HG02610 (cell line): ENCODE measurements around the gene ERBB4.

Experiments
- ATAC-seq: cut with Tn5 transposase; IDR thresholded peaks from one replicate; pipeline ENCODE4 v1.9.1; 2021; ENCODE audit warnings: mild to moderate bottlenecking, moderate library complexity; ENCODE audit not compliant: unreplicated experiment

Gene ERBB4

DNA sequence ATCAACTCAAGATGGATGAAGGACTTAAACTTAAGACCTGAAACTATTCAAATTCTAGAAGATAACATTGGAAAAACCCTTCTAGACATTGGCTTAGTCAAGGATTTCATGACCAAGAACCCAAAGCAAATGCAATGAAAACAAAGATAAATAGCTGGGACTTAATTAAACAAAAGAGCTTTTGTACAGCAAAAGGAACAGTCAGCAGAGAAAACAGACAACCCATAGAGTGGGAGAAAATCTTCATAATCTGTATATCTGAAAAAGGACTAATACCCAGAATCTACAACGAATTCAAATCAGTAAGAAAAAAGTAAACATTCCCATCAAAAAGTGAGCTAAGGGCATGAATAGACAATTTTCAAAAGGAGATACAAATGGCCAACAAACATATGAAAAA is 171.2 kb downstream of the ERBB4 start:
- no peak for ATAC-seq

DNA sequence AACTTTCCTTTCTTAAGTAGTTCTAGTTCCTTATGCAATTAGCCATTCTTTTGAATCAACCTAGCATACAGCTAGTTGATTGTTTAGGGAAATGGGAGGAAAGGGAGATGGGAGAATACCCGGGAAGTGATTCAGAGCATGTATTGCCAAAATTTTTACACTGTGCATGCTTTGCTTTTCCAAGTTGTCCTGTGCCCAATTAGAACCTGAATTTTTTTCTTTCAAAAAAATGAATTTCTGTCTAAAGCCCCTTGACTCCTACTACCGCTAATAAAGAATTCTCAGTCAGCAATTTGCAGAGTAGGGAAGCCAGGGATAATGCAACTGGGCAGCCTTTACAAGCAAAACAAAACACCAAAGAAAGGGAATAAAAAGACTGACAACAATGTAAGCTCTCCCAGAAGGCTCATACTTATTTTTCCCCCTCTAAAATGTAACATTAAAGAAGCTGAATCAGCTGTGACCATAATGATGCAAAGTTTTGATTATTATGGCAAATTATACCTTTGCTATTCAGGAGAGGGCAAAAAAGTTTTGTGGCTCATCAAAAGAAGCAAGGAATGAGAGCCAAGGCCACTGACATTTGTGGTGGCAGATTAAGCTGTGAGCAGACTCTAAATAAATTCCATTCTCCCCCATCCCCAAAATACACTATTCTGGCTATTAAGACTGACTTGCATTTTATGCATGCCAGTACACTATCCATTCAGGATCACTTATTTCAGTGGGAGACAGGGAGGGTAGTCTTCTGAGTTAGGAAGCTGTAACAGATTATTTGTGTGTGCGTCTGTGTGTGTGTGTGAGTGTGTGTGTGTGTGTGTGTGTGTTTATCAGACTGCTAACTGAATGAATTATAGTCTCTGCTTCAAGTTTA is 174.3 kb downstream of the ERBB4 start:
- ATAC-seq, result no peak

DNA sequence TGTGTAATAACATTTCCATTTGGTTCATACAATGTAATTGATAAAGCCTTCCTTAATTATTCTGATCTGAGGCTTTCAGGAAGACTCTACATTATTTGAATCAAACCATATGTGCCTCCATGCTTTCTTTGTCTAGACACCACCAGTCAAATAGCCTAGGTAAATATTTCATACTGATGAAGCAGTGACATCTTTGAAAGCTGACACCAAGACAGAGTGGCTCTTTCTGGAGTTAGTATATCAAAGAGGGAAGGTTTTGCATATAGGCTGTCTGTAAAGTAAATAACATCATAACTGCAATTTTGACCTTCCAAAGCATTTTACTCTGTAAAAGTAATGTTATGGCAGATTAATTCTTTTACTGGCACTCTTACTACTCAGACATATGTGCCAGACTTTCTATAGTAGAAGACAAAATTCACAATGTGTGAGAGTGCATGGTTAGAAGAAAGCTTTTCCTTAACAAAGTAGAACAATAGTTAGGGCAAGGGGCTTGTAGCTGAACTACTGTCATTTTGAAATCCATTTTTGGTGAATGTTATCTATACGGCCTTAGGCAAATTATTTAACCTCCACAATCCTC is 177.3 kb downstream of the ERBB4 start:
- ATAC-seq, result no peak

DNA sequence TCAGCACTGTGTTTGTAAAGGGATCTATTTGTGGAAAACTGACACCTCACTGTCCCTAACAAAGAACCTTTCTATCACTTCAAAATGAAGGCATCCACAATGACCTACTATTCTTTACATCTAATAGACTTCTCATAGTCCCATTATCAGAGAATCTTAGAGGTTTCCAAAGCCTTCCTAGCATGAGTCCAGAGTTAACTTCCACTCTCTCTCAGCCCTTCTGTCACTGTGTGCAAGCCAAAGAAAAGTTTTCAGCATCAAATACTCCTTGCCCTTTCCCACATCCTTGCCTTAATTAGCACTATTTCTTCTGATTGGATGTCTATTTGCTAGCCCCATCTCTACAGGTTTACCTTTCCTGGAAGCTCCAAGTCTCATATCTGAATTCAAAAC is 178.5 kb downstream of the ERBB4 start:
- no peak for ATAC-seq

DNA sequence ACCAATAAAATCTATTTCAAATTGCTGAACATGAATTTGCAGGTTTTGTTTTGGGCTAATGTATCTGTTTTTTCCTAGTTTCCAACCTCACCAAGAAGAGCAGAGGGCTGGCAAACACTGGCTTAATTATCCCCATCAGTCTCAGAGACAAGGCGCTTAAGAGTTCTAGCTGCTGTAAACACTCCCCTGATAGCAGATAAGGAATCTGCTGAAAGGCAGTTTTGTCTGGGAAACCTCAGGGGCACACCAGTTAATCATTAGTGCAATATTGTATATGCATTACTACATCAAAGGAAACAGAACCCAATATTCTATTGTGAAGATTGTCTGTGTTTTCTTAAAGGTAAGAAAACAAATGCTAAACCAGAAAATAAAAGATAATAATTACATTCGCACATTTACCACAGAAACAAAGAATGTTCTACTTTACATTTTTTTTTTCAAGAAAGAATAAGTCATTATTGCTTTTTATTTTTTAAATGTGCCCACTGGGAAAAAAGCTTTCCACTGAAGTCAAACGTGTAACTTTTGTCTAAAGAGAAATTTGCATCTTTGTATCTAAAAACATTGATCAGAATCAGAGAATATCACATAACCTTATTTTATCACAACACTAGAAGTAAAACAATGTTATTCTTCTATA is 179.1 kb downstream of the ERBB4 start:
- no peak for ATAC-seq

DNA sequence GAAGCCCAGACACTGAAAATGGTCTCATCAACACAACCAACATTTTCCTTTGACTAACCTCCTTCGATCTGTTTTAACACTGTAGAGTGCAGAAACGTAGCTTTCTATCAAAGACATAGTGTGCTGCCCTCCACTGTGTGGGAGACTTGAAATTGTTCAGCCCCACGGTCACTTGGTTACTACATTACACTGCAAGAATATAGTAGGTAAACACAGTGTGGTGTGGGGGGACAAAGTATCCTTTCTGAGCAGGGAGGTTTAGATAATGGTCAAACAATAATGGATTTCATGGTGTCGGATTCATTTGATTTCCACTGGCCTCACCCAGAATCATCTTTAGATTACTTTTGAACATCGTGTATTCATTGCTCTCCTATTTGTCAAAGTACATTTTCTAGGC is 181.0 kb downstream of the ERBB4 start:
- no peak for ATAC-seq

DNA sequence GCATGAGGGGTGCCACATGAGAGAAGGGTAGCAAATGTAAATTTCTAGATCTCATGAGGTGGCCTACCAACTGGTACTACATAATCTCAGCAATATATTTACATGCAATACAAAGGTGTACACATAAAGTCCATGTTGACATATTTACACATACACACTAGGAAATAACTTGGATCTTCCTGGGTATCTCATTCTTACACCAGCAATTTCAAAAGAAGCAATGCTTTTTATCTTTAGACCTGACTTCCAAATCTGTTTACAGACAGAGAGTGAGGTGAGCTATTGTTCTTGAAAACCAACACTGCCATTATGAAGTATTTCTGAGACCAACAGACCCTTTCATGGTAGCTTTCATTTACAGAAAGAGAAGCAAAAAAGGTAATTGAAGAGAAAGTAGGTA is 184.2 kb downstream of the ERBB4 start:
- ATAC-seq, result no peak

DNA sequence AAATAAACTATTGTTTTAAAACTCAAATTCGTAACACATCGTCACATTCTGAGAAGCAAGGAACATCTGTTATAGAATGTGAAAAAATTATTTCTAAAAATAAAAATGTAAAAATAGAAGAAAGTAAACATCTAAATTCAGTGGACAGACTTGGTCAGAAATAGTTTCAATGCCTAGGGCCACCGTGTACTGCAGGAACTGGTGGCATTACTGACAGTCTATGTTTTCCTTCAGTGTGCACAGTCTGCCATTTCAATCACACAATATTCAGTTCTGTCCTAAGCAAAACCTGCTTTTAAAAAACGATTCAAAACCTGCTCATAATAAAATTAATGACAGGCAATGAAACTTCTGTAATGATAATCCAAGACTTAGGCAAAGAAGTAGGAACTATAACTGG is 190.1 kb downstream of the ERBB4 start:
- no peak for ATAC-seq

DNA sequence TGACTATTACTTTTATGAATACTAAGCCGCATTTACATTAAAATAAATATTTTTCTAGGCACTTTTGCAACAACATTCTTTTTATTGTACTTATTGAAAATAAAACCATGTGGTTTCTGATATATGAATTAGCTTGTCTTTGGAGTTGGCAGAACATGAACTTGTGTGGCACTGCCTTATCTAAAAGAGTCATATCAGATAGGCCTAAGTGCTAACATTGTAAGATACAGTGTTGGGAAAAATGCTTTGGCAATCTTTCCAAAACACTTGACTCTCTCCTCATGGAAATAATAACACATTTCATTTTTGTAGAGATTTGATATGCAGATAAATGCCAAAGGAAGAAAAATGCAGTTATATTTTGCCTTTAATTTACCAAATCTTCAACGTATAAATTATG is 191.7 kb downstream of the ERBB4 start:
- no peak for ATAC-seq

DNA sequence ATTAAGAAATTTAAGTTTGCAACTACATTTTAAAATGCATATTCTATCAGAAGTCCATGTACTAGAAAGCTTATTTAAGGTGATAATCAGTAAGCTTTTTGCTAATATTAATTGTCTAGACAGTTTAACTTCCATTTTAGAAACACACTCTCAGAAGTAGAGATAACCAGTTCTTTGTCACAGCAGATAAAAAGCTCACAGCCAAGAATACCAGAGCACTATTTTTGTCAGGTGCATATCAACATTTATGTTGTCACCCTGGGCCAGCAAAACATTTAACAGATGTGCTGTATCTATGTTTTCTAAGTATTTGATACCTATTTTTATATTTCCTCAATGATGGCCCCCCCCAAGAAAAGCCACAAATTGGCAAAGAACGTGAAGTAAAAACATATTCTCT is 192.6 kb downstream of the ERBB4 start:
- ATAC-seq, result no peak

DNA sequence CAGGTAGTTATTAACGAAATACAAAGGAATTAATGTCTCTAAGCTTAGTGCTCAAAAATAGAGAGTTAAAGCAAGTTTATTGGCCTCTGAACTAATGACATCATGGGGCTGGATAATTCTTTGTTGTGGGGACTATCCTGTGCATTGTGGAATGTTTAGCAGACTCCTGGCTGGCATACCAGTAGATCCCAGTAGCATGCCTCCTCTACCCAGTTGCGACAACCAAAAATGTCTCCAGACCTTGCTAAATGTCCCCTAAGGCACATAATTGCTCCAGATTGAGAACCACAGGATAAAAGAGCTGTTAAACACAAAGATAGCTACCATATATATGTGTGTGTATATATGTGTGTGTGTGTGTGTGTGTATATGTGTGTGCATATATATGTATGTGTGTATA is 194.5 kb downstream of the ERBB4 start:
- no peak for ATAC-seq

DNA sequence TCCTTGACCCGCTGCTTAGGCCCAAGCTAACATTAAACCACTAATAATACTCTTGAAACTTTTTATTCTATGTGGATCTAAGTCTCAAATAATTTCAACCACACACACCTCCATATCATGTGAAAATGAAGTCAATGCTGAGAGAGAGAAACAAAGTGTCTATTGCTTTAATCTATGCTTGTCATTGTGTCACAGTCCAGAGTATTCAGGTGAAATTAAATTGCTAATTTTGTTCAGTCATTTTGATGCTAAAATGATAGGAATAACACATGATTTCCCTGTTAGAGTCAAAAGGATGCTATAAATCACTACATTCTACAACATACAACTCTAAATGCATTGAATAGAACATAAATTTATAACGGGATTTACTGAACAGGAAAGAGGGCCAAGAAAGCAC is 195.4 kb downstream of the ERBB4 start:
- ATAC-seq, result no peak

DNA sequence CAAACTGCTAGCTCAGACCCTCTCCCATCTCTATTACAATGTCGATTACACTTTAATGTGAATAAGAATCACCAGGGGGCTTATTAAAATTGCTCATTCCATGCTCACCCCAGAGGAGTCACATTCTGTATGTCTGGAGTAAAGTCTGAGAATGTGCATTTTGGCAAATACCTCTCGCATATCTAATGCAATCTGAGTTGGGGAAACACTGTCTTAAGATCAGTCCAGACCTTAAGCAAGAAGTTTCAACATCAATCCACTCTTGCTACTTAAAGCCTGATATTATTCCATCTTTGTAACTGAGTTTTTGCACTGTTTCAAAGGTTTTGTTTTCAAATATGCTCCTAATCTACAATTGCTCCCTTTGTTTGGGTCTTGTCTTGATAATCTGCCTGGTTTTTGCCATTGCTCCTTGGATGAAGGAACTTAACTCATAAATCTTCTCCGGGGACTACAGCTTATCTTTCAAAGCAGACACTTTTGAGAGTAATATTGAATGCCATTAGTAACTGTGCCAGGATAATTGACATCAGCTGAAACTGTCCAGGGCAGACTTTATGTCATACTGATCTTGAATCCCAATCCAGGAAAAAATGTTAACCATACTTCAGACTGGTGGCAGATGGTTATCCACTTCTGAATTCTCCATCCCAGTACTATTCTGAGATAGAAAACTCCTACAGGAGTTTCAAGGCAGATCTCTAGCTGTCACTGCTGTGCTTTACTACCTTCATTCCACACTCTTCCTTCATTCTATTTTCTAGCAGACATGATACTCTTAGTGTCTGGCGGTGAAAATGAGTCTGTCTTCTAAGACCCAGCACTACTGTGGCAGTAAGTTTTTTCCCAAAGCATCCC is 200.9 kb downstream of the ERBB4 start:
- no peak for ATAC-seq

DNA sequence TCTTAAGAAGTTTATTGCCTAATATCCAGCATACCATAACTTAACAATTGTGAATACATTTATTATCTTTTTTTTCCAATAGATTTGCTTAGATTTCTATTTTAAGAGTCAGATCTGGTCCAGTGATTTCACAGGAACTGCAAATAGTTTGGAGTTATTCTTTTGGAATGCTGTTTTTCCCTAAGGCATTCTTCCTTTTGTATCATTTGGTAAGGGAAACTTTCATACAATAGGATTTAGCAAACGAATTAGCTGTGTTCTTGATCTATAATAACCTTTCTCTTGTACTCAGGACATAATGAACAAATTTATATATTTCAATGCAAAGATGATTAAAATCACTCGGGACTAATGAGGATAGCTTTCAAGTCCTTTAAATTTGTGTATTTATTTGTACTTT is 201.6 kb downstream of the ERBB4 start:
- ATAC-seq, result no peak

DNA sequence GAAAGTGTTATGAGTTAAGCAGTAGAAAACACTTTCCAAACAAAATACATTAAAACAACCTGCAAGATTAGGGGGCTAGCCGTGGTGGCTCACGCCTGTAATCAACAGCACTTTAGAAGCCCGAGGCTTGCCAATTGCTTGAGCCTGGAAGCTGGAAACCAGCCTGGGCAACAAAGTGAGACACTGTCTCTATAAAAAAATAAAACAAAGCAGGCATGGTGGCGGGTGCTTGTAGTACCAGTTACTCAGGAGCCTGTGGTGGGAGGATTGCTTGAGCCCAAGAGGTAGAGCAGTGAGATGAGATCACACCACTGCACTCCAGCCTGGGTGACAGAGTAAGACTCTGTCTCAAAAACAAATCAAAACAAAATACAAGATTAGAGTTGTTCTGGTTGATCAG is 208.3 kb downstream of the ERBB4 start:
- ATAC-seq, result no peak

DNA sequence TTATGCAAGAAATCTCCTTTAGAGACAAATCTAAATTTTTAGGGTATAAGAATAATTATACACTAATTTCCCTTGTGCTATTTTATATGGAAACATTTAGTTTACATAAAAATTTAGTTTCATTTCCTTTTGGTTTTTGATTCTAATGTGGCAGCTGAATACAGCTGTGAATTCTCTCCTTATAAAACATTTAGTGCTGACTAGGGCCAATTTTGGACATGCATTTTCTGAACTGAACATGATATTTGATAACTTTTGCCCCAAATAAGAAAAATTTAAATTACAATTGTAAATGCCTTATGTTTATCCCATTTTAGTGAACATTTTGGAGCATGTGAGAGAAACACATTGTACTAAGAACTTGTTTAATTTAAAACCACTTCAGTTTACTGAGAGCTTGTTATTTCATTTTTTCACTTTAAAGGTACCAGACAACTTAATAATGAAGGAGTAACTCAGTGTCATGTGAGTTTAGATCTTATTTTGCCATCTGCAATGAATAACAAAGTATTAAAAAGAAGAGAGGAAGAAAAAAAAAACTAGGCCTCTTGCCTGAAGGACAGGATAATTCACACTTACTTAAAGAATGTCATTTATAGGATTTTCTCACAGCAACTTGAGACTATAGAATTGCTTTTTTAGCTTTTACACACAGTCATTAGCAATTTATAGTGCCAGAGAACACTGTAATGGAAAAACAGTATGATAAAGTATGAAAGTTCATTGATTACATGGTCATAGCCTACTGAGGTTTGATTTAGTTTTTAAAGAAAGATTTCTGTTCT is 209.7 kb downstream of the ERBB4 start:
- ATAC-seq, result no peak

DNA sequence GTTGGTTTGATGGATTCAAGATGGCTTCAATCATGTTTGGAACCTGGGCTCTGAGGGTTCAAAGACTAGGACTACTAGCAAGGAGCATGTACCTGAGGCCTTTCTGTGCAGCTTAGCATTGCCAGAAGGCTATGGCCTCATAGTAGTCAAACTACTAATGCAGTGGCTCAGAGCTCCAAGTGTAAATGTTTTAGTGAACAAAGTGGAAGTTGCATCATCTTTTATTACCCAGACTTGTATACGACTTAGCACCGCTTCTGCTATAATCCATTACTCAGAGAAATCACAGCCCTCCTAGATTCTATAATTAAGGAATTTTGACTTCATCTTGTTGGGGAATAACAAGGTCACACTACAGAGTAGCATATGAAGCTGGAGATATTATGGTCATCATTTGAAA is 210.5 kb downstream of the ERBB4 start:
- ATAC-seq, result no peak

DNA sequence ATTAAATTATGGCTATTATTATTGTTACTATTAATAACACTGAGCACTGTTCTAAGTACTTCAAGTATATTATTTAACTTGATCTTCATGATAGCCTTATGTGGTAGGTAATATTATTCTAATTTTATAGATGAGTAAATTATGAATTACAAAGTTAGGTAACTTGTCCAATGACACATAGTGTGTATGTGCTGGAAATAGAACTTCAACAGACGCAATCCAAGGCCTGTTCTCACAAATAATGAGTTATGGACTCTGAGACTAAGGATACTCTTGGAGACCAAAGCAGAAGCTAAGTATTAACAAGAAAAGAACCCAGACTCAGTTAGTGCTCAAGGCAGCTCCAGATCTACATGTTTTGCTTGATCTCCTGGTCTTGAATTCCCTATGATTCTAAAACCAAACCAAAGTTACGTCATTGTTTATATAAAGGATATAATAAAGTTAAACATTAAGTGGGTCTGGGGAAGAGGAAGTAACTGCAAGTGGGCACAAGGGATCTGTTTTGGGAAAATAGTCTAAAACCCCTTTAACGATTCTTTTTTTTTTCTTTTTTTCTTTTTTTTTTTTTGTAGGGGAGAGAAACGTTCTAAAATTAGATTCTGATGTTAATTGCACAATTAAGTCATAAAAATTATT is 211.3 kb downstream of the ERBB4 start:
- no peak for ATAC-seq

DNA sequence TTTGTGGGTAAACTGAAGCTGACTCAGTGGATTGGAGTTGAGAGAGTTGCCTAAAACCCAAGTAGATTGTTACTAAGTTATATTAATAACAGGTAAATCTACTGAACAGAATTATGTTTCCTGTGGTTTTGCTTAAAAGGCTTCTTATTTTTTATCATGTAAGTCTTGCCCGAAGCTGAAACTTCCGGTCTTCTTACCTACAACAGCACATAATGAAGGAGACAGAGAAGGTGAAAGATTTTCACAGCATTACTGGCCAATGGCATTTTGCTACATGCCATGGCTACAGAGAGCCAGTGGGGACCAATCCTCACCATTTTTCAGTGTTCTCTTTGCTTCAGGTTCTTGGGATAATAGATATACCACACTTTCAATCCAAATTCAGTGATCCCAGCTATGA is 220.0 kb downstream of the ERBB4 start:
- ATAC-seq, result no peak

DNA sequence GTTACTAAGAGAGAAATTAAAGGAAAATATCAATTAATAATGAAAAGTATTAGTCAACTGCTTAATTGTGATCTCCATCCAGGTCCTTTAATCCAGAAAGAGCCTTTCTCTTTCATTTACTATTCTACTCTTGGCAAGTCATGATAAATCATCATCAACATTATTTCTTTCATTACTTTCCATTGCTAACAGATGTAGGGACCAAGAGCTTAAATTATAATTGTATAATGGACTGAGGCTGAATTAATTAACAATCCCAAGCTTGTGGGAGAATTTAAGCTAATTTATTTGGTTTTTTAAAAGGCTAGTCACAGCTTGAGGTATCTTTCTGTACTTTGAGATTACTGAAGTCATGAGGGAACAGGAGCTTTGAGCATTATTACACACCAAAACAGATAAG is 223.9 kb downstream of the ERBB4 start:
- no peak for ATAC-seq
